HG03039 (cell line): Measurements from ENCODE around the gene ATP6V1E1.

Source experiments
- ATAC-seq: cut with Tn5 transposase; IDR thresholded peaks from one replicate; pipeline ENCODE4 v1.9.1; 2021; ENCODE audit warnings: mild to moderate bottlenecking, moderate library complexity; ENCODE audit not compliant: unreplicated experiment

The ATP6V1E1 gene

GRCh38 chr22:17548756-17549035, 79.9 kb downstream of the ATP6V1E1 start:
- ATAC-seq, result no peak

- ATAC-seq, result no peak
These were observed 80.4 kb downstream of the ATP6V1E1 start for GRCh38 chr22:17548010-17548755.

GRCh38 chr22:17542452-17542851, 86.1 kb downstream of the ATP6V1E1 start:
- no peak for ATAC-seq
